Measurements from ENCODE around the gene KLHL6. TPM values are rescaled to one million over a fixed set of nuclear protein-coding genes. Genes with fewer than 3 reads are reported as not detected.

Gene KLHL6
- total RNA-seq, 1 experiment from 2014 or later: not detected

DNA sequence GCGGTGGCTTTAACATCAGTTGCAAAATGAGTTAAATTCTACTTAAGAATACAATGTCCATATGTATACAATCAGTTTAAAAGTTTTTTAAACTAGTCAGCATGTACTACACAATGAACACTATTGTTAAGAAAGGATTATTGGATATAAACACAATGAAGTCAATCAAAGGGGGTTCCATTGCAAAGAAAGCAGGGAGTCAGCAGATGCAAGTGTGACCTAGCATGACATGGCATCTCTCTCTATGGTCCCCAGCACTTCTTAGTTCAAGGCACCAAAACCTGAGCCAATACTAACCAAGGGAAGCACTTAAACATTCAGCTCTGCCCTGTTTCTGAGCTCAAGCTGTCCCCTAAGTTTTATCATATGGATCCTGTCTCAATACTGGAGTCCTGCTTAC, 17.0 kb downstream of the KLHL6 start:
- H3K4me3 Mint-ChIP-seq (ENCODE audit: unreplicated experiment): no peak overlapping the region
- H3K9me3 Mint-ChIP-seq (ENCODE audit: unreplicated experiment): no peaks in the 10 kb centered on the region
- no TSS peak for BruUV-seq (replicated peaks)
- no peak overlapping the region for H3K27ac Mint-ChIP-seq (ENCODE audit: low read depth, unreplicated experiment)
- TF ChIP-seq, protein P1, sequence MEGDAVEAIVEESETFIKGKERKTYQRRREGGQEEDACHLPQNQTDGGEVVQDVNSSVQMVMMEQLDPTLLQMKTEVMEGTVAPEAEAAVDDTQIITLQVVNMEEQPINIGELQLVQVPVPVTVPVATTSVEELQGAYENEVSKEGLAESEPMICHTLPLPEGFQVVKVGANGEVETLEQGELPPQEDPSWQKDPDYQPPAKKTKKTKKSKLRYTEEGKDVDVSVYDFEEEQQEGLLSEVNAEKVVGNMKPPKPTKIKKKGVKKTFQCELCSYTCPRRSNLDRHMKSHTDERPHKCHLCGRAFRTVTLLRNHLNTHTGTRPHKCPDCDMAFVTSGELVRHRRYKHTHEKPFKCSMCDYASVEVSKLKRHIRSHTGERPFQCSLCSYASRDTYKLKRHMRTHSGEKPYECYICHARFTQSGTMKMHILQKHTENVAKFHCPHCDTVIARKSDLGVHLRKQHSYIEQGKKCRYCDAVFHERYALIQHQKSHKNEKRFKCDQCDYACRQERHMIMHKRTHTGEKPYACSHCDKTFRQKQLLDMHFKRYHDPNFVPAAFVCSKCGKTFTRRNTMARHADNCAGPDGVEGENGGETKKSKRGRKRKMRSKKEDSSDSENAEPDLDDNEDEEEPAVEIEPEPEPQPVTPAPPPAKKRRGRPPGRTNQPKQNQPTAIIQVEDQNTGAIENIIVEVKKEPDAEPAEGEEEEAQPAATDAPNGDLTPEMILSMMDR (IDR thresholded peaks at IDR 0.05; ENCODE audit: unreplicated experiment): no peak
- POLR2A ChIA-PET: no interaction called here
- CTCF ChIA-PET: interaction anchor here (0.7 kb wide), 1 partner anchor 41 kb away, joined by 4 read pairs; no protein-coding TSS in a partner anchor
- no peaks in the 10 kb centered on the region for H3K36me3 Mint-ChIP-seq (ENCODE audit: insufficient read depth, unreplicated experiment)
- H3K27me3 Mint-ChIP-seq (ENCODE audit: insufficient read depth, unreplicated experiment): peaks cover 5% of the 10 kb centered on the region
- intact Hi-C loops (cut with micrococcal nuclease): no loop called here
- H3K4me1 Mint-ChIP-seq (ENCODE audit: insufficient read depth, unreplicated experiment): peaks cover 14% of the 10 kb centered on the region
- no peak for DNase-seq (ENCODE audit: unreplicated experiment)

- Mint-ChIP-seq H3K27me3 (ENCODE audit: insufficient read depth, unreplicated experiment) (peaks cover 17% of the 10 kb centered on the region), H3K4me3 (ENCODE audit: unreplicated experiment) (no peak overlapping the region), H3K36me3 (ENCODE audit: insufficient read depth, unreplicated experiment) (no peaks in the 10 kb centered on the region), H3K9me3 (ENCODE audit: unreplicated experiment) (no peaks in the 10 kb centered on the region), H3K27ac (ENCODE audit: low read depth, unreplicated experiment) (no peak overlapping the region), H3K4me1 (ENCODE audit: insufficient read depth, unreplicated experiment) (peaks cover 21% of the 10 kb centered on the region)
- ChIA-PET POLR2A (interaction anchor here (0.6 to 1.2 kb wide), 3 partner anchors 98 to 127 kb away, joined by 3 to 4 read pairs (median 3); partner anchors contain the start of gene KLHL24), CTCF (interaction anchor here (1.1 kb wide), 1 partner anchor 31 kb away, joined by 4 read pairs; no protein-coding TSS in a partner anchor)
- intact Hi-C loops (cut with micrococcal nuclease): no loop called here
- BruUV-seq (replicated peaks): no TSS peak
- peak; percentile 48 for DNase-seq (ENCODE audit: unreplicated experiment)
- TF ChIP-seq, protein P1 (IDR thresholded peaks at IDR 0.05; ENCODE audit: unreplicated experiment): no peak
These were observed 18.2 kb downstream of the KLHL6 start for GRCh38 chr3:183537295-183537730.

- H3K27ac Mint-ChIP-seq (ENCODE audit: low read depth, unreplicated experiment): no peak overlapping the region
- CTCF ChIA-PET: no interaction called here
- no peaks in the 10 kb centered on the region for H3K9me3 Mint-ChIP-seq (ENCODE audit: unreplicated experiment)
- H3K27me3 Mint-ChIP-seq (ENCODE audit: insufficient read depth, unreplicated experiment): peaks cover 26% of the 10 kb centered on the region
- TF ChIP-seq, protein P1 (IDR thresholded peaks at IDR 0.05; ENCODE audit: unreplicated experiment): no peak
- no peak for DNase-seq (ENCODE audit: unreplicated experiment)
- H3K4me1 Mint-ChIP-seq (ENCODE audit: insufficient read depth, unreplicated experiment): peaks cover 21% of the 10 kb centered on the region
- POLR2A ChIA-PET: interaction anchor here (0.6 to 1.2 kb wide), 2 partner anchors 99 to 128 kb away, joined by 3 to 4 read pairs; partner anchors contain the start of gene KLHL24
- intact Hi-C loops (cut with micrococcal nuclease): no loop called here
- no peaks in the 10 kb centered on the region for H3K36me3 Mint-ChIP-seq (ENCODE audit: insufficient read depth, unreplicated experiment)
- no peak overlapping the region for H3K4me3 Mint-ChIP-seq (ENCODE audit: unreplicated experiment)
- BruUV-seq (replicated peaks): no TSS peak
These were observed 19.1 kb downstream of the KLHL6 start for GRCh38 chr3:183536238-183536880.

- TF ChIP-seq, protein P1 (IDR thresholded peaks at IDR 0.05; ENCODE audit: unreplicated experiment): no peak
- intact Hi-C loops (cut with micrococcal nuclease): no loop called here
- peaks cover 21% of the 10 kb centered on the region for H3K4me1 Mint-ChIP-seq (ENCODE audit: insufficient read depth, unreplicated experiment)
- no peaks in the 10 kb centered on the region for H3K36me3 Mint-ChIP-seq (ENCODE audit: insufficient read depth, unreplicated experiment)
- no peak overlapping the region for H3K27ac Mint-ChIP-seq (ENCODE audit: low read depth, unreplicated experiment)
- no peaks in the 10 kb centered on the region for H3K9me3 Mint-ChIP-seq (ENCODE audit: unreplicated experiment)
- DNase-seq (ENCODE audit: unreplicated experiment): no peak
- H3K4me3 Mint-ChIP-seq (ENCODE audit: unreplicated experiment): no peak overlapping the region
- POLR2A ChIA-PET: interaction anchor here (0.7 kb wide), 1 partner anchor 232 kb away, joined by 3 read pairs; no protein-coding TSS in a partner anchor
- H3K27me3 Mint-ChIP-seq (ENCODE audit: insufficient read depth, unreplicated experiment): peaks cover 44% of the 10 kb centered on the region
- no TSS peak for BruUV-seq (replicated peaks)
- CTCF ChIA-PET: no interaction called here
These were observed 21.3 kb downstream of the KLHL6 start for GRCh38 chr3:183534249-183534648.
